SH-SY5Y (cell line): ENCODE data around the gene RABGAP1L.

ENCODE experiments used
- GATA2 ChIP-seq: IDR thresholded peaks from 2 replicates; pipeline ENCODE4 v1.6.1; 2011; ENCODE audit warnings: mild to moderate bottlenecking, low read depth, low read length
- GATA3 ChIP-seq: IDR thresholded peaks from 2 replicates; pipeline ENCODE4 v1.6.1; 2011; ENCODE audit warnings: low read depth, mild to moderate bottlenecking, low read length, moderate library complexity

DNA sequence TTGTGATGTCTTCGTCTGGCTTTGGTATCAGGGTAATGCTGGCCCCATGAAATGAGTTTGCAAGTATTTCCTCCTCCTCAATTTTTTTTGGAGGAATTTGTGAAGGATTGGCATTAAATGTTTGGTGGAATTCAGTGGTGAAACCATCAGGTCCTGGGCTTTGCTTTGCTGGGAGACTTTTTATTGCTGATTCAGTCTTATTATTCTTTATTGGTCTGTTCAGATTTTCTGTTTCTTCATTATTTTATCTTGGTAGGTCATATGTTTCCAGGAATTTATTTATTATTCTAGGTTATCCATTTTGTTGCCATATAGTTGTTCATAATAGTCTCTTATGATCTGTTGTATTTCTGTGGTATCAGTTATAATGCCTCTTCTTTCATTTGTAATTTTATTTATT lies 126.7 kb downstream of the RABGAP1L start:
- TF ChIP-seq GATA2 (no peak), GATA3 (no peak)
